Adrenal gland (tissue), 5 donors: Measurements from ENCODE around the gene PRSS50.

Experiments used
- CTCF ChIP-seq, 6 experiments: fragments of 450-650 bp in 4 of 6; fragments of 200-600 bp in 2 of 6; sonication (generic) in 1 of 6; IDR thresholded peaks; 1 replicate in 5 of 6; 2 replicates in 1 of 6; pipeline versions ENCODE4 v1.5.1 to v1.8.0; 2016 to 2021; ENCODE audit warnings: antibody characterized with exemption in 6 of 6, mild to moderate bottlenecking in 2 of 6, moderate library complexity in 1 of 6
- POLR2A ChIP-seq, 2 donors: fragments of 450-650 bp; IDR thresholded peaks; one replicate each; pipeline ENCODE4 v1.6.1; 2017; ENCODE audit warnings: antibody characterized with exemption in 2 of 2, mild to moderate bottlenecking in 2 of 2, moderate library complexity in 1 of 2
- donor health status: DM: no; HTN: no; CAD: no.

- TF ChIP-seq CTCF (IDR thresholded peaks at IDR 0.05) (peak; percentile 85 to 98 (median 95)), POLR2A (IDR thresholded peaks at IDR 0.05) (no peak)
Observed at GRCh38 chr3:46705022-46705530, 12.6 kb downstream of the PRSS50 start.
